GM21717 (cell line): ENCODE results near the gene ABCD3.
"Not testable (repeated sequence)": the region's sequence is repeated elsewhere in the genome, so short reads cannot be mapped to it uniquely, and the experiment has no call there.

Source experiments
- ATAC-seq: cut with Tn5 transposase; IDR thresholded peaks from one replicate; pipeline ENCODE4 v1.9.1; 2021; ENCODE audit warnings: mild to moderate bottlenecking, moderate library complexity; ENCODE audit not compliant: unreplicated experiment

The ABCD3 gene

DNA sequence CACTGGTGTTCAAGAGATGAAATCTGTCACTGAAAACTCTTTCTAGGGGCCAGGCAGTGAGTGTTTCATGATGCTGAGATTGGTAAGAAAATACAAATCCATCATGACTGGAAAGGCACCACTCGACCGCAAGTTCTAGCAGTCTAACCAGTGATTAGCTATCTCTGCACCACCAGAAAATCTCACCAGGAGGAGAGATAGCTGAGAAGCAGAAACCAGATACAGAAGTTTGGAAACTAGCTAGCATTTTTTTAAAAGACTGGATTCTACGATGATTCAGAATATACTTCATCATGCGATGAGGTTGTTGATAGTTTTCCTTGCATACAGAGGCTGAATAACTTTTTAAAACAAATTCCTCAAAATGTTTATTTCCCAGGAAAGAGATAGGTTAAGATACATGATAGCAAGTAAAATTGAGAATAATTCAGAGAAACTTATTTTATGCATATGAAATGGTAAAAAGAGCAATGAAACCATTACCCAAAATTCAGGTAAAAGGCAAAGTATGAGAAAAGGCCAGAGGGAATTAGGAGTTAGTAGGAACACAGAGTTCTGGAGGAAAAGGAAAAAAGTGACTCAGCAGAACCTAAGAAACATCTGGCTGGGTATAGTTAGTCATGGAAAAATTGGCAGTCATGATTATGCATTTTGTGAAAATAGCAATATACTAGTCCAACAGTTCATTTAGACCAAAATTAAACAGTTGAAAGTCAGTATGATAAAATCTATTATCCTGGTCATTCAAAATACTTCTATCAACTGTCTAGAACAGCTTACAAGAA is 126.7 kb downstream of the ABCD3 start:
- ATAC-seq, result no peak

DNA sequence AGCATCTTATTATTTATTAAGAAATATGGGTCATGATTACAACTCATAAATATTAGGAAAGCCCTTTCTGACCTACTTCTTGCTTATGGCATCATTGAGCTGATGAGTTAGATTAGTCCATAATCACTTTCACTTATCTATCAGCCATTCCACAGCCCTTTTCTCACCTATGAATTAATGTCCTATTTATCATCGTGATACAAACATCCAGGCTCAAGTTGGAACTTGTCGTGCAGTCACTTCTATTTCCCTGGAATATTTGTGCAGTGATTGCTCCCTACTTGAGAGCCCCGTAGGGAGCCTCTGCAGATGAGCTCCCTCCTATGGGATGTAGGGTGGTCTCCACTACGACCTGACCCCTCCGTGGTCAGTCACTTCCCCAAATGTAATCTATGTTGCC is 131.5 kb downstream of the ABCD3 start:
- no peak for ATAC-seq

DNA sequence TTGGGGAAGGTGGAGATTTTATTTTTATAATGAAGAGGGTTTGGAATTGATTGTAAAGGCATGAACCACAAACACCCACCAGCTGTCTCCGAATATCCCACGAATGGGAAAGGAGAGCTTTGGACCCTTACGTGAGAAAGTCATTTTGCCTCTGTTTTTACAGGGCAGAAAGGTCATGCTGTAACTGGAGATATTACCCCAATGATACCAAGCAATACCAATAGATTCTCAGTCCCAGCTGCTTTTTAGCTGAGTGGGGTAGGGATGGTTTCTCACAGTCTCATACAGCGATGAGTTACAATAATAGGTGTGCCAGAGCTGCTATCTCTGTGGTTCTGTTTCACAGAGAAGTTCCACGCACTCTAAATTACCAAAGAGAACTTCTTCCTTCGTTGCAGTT is 132.2 kb downstream of the ABCD3 start:
- no peak for ATAC-seq

DNA sequence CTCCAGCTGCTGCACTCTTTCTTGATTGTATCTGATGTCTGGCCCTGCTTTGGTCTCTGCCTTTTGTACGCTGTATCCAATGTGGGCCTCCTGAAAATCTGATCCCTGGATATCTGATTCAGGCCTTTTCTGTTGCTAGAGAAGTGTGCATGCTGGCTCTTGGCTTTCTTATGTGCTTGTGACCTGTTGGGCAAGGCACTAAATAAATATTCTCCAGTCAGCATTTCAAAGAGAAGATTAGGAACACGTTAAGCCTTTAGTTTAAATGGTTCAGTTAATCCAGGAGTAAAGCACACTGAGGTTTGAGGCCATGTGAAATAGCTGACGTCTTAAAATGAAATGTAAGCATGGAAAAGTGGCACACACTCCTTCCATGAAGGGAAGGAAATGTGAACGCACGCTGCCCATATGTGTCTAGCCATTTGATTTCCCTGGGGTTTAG is 132.6 kb downstream of the ABCD3 start:
- ATAC-seq, result no peak

DNA sequence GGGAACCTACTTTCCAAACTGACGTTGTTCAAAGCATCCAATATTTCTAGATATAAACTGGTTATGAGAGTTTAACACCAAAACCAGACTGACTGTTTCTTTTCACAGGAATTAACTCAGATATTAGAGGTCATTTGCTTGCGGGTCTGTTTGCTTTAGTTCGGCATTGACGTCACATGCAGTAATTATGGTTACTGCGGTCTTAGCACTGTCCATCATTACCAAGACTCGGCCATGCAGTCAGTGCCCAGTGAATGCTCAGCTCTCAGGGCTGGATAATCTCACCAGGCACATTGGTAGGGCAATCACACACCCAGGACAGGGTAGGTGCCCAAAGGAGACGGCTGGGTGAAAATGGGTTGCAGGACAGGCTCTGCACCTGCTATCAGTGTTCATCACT is 133.3 kb downstream of the ABCD3 start:
- ATAC-seq, result no peak

DNA sequence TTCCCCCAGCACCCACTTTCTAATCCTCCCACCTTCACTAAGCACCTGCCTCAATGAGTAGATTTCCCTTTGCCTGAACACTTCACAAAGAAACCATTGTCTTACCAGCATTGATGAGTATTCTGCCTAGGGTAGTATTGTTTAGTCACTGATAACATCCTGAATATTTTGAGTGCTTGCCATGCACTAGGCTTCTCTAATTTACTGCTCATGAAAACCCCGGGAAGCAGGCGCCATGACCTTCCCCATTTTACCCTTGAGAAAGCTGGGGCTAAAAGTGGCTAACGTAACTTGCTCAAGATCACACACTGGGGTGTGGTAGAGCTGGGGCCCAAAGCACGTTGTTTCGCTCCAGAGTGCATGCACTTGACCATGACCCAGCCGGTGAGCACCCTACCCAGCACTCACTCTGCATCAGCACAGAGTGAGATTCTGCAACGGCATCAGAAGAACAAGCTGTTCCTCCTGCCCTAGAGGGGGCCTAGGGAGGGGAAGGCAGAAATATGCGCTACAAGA is 133.9 kb downstream of the ABCD3 start:
- ATAC-seq, result no peak

DNA sequence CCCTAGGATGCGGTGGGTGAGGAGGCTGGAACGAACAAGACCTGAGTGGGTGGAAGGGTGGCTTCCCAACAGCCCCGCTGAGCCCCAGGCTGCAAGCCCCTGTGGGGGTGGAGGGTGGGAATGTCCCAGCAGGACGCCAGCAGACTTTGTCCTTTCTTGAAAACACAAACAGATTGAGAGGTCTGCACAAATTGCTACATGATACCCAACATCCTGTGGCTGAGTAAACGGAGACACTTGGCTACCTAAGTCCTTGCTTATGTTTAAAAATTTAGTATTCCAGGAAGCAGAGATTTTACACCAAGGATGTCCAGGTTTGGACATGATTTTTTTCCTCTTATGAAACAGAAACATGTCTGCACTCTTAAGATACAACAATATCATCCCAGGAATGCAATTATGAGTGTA is 135.1 kb downstream of the ABCD3 start:
- no peak for ATAC-seq

DNA sequence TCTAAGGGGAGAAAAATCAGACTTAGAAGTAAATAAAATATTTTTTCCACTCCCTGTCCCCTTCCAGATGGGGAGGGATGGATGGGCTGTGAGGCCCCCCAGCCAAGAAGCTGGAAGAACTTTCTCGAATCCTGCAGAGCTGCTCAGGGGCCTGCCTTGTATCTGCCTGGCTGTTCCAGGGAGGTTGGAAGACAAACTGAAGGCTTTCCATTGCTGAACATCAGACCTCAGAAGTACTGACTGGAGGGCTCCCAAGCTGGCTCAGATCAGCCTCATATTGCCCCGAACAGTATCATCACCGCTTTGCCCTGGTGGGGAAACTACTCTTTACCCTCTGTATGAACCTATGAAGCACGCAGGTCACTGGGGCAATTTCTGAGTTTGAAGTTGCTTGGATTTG is 135.7 kb downstream of the ABCD3 start:
- no peak for ATAC-seq

DNA sequence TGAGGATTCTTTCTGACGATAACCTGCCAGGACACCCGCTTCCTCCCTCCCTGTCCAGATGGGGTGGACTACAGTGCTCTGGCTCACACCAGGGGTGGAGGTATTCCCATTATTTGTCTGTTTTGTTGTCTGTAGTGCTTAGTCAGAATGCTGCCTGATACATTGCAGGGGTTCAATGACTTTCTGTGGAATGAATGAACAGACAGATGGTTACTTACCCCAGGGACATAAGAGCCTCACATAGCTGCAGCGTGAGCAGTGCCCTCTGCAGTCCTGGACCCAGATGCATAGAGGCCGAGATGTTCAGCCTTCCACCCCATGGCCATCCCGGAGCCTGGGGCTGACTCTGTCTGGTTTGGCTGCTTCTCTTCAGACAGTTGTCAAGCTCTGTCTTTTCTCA is 136.4 kb downstream of the ABCD3 start:
- no peak for ATAC-seq

DNA sequence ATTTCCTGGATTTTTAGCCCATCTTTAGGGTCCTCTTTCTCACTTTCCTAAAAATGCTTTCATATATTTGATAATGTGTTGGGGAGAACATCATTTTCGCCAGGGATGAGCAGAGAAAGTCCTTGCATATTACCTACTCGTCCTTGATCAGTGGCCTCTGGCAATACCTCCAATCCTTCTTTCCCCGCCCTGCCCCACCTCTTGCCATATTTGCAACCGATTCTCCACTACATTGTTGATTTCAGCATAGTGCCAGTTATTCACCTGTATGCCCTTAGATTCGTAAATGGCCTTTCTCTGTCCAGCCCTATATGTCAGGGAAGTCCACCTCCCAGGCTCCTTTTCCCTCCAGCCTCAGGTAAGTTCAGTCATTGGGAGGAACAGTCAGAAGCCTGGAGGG is 136.9 kb downstream of the ABCD3 start:
- ATAC-seq, result no peak

DNA sequence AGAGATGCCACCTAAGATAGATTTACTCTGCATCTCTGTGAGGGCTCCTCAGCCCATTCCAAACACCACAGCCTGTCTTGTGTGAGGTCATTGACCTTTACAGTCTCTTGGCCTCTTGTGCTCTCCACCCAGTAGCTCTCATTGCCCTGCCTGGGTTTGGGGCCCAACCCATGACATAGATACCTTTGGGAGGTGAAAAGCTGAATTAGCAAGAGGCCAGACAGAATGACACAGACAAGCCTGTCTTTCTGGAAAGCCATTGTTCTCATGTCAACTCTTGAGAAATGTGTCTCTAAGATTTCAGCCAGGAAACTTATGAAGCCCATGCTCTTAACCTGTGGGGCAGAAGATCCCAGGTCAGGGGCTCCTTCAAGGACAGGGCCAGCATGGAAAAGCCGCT is 141.7 kb downstream of the ABCD3 start:
- ATAC-seq, result no peak

DNA sequence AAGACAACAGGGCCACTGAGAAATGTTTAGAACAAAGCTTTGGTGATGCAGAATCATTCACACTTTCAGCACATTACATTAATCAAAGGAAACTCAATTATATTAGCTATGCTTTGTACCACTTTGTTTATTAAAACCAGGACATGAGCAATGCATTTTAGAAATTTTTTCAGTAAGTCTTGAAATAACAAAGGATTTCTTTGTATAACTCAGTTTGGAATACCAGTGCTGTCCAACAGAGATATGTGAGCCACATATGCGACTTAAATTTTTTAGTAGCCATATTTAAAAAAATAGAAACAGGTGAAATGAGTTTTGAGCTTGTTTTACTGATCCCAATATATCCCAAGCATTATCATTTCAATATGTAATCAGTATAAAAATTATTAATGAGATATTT is 142.1 kb downstream of the ABCD3 start:
- ATAC-seq, result no peak

DNA sequence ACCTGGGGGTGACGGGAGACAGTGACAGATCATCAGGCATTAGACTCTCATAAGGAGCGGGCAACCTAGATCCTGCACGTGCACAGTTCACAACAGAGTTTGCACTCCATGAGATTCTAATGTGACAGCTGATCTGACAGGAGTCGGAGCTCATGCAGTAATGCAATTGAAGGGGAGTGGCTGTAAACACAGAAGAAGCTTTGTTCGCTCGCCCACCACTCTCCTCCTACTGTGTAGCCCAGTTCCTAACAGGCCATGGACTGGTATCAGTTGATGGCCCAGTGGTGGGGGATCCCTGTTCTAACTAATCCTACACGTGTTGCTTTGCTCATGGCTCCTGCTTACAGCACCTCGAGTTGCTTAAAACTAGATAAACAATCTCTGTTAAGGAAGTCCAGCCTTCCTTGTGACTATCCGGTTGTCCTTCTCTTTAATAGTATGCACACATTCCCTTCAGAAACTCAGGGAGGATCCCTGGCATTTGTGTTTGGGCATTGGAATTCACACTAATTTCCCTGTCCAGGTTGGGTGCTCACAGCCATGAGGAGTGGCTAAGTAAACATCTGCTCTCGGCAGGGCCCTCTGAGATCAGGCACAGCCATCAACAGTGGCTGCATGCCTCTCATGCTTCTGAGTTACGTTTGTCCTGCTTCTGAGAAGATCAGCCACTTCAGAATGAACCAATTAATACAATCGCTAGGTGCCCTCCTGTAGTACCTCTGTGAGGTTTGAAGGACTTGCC is 144.5 kb downstream of the ABCD3 start:
- ATAC-seq, result no peak

DNA sequence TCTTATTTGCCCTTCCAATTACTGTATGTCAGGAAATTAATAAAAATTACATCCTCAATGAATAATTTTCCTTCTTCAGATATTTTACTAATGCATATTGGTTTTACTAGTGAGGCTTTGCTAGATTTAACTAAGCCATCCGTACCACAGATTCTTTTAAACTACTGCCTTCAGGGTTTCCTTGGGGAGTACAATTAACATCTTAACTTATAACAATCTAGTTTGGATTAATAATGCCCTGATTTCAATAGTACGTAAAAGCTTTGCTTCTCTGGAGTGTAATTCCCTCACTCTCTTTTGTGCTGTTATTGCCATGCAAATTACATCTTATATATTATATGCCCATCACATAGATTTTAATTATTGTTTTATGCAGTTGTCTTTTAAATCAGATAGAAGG is 147.7 kb downstream of the ABCD3 start:
- ATAC-seq, result no peak

DNA sequence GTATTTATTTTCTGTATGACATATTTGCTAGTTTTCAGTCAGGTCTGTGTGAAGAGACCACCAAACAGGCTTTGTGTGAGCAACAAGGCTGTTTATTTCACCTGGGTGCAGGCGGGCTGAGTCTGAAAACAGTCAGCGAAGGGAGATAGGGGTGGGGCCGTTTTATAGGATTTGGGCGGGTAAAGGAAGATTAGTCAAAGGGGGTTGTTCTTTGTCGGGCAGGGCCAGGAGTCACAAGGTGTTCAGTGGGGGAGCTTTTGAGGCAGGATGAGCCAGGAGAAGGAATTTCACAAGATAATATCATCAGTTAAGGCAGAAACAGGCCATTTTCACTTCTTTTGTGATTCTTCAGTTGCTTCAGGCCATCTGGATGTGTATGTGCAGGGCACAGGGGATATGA is 148.2 kb downstream of the ABCD3 start:
- not testable (repeated sequence) for ATAC-seq

DNA sequence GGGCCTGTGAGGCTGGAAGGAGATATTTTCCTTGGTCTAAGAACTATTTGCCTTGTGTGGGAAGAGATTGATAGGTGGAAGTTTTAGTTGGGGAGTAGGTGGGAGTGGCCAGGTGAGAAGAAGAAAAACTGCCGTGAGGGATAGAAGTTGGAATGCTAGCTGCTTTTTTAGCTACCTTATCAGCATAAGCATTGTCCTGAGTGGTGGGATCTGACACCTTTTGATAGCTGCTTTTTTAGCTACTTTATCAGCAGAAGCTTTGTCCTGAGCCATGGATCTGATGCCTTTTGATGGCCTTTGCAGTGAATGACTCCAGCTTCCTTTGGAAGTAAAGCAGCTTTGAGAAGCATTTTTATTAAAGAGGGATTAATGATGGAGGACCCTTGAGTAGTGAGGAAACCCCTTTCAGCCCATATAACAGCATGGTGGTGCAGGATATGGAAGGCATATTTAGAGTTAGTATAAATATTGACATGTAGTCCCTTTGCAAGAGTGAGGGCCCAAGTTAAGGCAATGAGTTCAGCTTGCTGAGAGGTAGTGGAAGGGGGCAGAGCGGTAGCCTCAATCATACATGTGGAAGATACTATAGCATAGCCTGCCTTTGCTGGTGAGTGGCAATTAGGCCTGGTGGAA is 149.9 kb downstream of the ABCD3 start:
- ATAC-seq, result not testable (repeated sequence)
